Measurements from ENCODE around the gene IL11. TPM values are rescaled to one million over a fixed set of nuclear protein-coding genes. Genes with fewer than 3 reads are reported as not detected.

Gene IL11
- total RNA-seq, 1 experiment from 2014 or later = 3.9 TPM

GRCh38 chr19:55322204-55322885 is 47.9 kb downstream of the IL11 start:
- no peak overlapping the region for H2AFZ ChIP-seq (ENCODE audit: low read length)
- H3K4me3 Mint-ChIP-seq = no peak overlapping the region
- no peaks in the 10 kb centered on the region for H3K9me3 ChIP-seq (ENCODE audit: control insufficient read depth, low read depth, low read length)
- H3K18ac ChIP-seq (ENCODE audit: insufficient read length, low read depth, low read length) = no peak overlapping the region
- H3K23ac ChIP-seq (ENCODE audit: insufficient read length, low read depth, low read length) = no peak overlapping the region
- no peak overlapping the region for H3K56ac ChIP-seq (ENCODE audit: insufficient read length, low read depth, low read length)
- peaks cover 24% of the 10 kb centered on the region for H3K27me3 Mint-ChIP-seq (ENCODE audit: low read depth)
- H4K91ac ChIP-seq (ENCODE audit: insufficient read length, low read depth, low read length) = no peak overlapping the region
- no peak overlapping the region for H2AK5ac ChIP-seq (ENCODE audit: insufficient read length, low read length)
- no peak overlapping the region for H4K5ac ChIP-seq (ENCODE audit: insufficient read length, low read depth, low read length)
- no peak overlapping the region for H2BK12ac ChIP-seq (ENCODE audit: insufficient read length, low read depth, low read length)
- no peaks in the 10 kb centered on the region for H3K23me2 ChIP-seq (ENCODE audit: insufficient read length, low read depth, low read length, poor library complexity, severe bottlenecking)
- H3K4me1 Mint-ChIP-seq = peaks cover 21 to 36% of the 10 kb centered on the region in 2 experiments
- H3K9me3 Mint-ChIP-seq = no peaks in the 10 kb centered on the region; a peak in 1 of 5 replicates
- H3K9ac ChIP-seq (ENCODE audit: extremely low read depth, insufficient read length, low read length) = no peak overlapping the region
- H2BK5ac ChIP-seq (ENCODE audit: insufficient read length, low read length) = no peak overlapping the region
- no peak overlapping the region for H3K27ac Mint-ChIP-seq
- no peak overlapping the region for H4K8ac ChIP-seq (replicated peaks; ENCODE audit: insufficient read length, low read depth, low read length)
- H2BK120ac ChIP-seq (ENCODE audit: low read depth, low read length, poor library complexity, severe bottlenecking) = no peak overlapping the region
- H3K14ac ChIP-seq (ENCODE audit: insufficient read depth, low read length) = no peak overlapping the region
- H3K36me3 Mint-ChIP-seq (ENCODE audit: insufficient read depth in 1 of 3, low read depth in 3 of 3) = no peaks in the 10 kb centered on the region
- WGBS (ENCODE audit: extremely low coverage, insufficient read length, low lambda C conversion rate) = no CpG with 5 or more reads among the region's 12 CpGs
- H2BK20ac ChIP-seq (ENCODE audit: low read depth, low read length, poor library complexity, severe bottlenecking) = no peak overlapping the region
- no peaks in the 10 kb centered on the region for H4K20me1 ChIP-seq (ENCODE audit: control insufficient read depth, insufficient read depth, insufficient read length)
- no peak overlapping the region for H3K27ac ChIP-seq (ENCODE audit: insufficient read length, low read depth, low read length)
- TF ChIP-seq, protein P1, sequence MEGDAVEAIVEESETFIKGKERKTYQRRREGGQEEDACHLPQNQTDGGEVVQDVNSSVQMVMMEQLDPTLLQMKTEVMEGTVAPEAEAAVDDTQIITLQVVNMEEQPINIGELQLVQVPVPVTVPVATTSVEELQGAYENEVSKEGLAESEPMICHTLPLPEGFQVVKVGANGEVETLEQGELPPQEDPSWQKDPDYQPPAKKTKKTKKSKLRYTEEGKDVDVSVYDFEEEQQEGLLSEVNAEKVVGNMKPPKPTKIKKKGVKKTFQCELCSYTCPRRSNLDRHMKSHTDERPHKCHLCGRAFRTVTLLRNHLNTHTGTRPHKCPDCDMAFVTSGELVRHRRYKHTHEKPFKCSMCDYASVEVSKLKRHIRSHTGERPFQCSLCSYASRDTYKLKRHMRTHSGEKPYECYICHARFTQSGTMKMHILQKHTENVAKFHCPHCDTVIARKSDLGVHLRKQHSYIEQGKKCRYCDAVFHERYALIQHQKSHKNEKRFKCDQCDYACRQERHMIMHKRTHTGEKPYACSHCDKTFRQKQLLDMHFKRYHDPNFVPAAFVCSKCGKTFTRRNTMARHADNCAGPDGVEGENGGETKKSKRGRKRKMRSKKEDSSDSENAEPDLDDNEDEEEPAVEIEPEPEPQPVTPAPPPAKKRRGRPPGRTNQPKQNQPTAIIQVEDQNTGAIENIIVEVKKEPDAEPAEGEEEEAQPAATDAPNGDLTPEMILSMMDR (conservative IDR thresholded peaks at IDR 0.05) = no peak
- H3K79me1 ChIP-seq (ENCODE audit: insufficient read depth, low read depth, low read length, poor library complexity, severe bottlenecking) = no peaks in the 10 kb centered on the region
- H3K79me2 ChIP-seq (ENCODE audit: insufficient read depth, low read length) = no peaks in the 10 kb centered on the region
- no peak overlapping the region for H3K4ac ChIP-seq (ENCODE audit: low read depth, low read length)
- peak; percentile 33 for DNase-seq
- H3T11ph ChIP-seq (ENCODE audit: low read length) = no peak overlapping the region
- H3K4me1 ChIP-seq (ENCODE audit: insufficient read depth, low read length) = no peaks in the 10 kb centered on the region
- no peaks in the 10 kb centered on the region; the same call in 1 of the 2 replicates for H3K27me3 ChIP-seq (ENCODE audit: insufficient read depth, low read length)
- H2BK15ac ChIP-seq (ENCODE audit: low read depth, low read length) = no peak overlapping the region
- no peak overlapping the region for H3K4me2 ChIP-seq (ENCODE audit: insufficient read depth, insufficient read length, low read length)

Measured in H9 (cell line).